HG02870 (cell line): Measurements from ENCODE around the gene EIF2S3.
A peak's percentile ranks its signal among the peaks of the same experiment; 100 is the strongest.
"Not testable (repeated sequence)": the region's sequence is repeated elsewhere in the genome, so short reads cannot be mapped to it uniquely, and the experiment has no call there.

ENCODE experiments used
- ATAC-seq: cut with Tn5 transposase; IDR thresholded peaks from one replicate; pipeline ENCODE4 v1.9.1; 2021; ENCODE audit warnings: mild to moderate bottlenecking, moderate library complexity; ENCODE audit not compliant: unreplicated experiment

The EIF2S3 gene

DNA sequence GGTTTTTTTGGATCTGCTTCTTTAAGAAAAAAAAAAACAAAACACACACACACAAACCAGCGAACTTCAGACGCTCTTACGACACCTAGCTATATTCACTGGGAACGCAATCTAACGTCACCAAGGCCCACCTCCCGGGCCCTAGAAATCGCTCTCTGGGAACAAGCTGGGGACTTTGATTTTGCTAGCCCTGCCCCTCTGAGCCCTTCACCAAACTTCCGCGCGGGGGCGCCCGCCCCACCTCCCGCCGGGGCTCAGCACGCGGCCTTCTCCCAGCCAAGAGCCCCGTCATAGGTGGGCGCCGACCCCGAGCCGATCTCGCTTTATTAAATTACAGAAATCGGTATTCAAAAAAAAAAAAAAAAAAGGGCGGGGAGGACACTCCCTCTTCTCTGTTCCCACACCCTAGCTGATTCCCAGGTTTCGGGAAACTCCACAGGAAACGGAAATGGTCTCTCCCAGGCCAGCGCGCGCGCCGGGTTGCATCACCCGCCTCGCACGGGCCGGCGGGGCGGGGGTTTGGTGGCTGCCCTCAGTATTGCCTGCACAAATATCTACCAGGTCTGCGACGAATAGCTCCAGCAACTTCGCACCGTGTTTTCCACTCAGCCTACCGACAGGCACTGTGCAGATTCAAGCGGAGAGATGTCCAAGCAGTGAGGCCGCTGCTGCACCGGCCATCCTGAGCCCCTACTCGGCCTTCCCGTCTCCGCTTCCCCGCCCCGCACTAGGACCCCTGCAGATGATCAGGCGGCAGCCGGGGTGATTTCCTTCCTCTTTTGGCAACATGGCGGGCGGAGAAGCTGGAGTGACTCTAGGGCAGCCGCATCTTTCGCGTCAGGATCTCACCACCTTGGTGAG lies at the start of gene EIF2S3:
Gene EIF2S3, plus strand, starts transcription at position 775 of the 861 bp plus-strand sequence. Its CDS starts 13 bp downstream, at position 788.
- ATAC-seq = peak; percentile 89

DNA sequence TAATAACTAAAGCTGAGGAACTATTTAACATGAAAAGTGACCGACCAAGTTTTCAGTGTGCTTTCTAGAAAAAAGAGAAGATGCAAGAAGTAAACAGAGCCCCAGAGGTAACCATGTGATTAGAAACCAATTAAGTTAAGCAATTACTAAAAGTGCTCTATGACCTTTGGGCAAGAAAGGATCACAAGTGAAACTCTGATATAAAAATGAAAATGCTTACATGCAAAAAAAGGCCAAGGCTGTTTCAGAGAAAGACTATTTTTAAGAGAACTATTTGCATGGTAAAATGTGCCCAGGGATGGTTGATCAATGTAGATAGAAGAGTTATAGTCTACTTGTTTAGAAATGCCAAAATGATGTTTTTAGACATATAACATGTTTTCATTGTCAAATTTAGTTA lies 49.7 kb upstream of the EIF2S3 start:
- ATAC-seq = no peak

DNA sequence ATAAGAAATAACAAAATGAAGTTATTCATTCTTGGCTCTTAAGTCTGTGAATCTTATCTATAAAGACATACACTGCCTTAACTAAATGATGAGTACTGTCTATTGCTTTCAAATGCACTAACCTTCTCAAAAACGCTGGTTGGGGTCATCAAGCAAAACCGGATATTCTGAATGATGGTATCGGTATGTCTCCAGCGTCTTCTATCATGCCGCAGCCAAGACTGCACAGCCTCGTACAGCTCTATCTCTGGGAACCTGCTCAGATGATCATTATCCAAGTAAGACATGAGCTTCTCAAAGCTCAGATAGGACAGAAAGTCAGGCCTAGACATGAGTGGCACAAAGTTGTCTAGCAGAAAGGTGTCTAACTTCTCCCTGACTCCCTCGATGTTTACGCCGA lies 48.9 kb upstream of the EIF2S3 start:
- ATAC-seq = no peak

DNA sequence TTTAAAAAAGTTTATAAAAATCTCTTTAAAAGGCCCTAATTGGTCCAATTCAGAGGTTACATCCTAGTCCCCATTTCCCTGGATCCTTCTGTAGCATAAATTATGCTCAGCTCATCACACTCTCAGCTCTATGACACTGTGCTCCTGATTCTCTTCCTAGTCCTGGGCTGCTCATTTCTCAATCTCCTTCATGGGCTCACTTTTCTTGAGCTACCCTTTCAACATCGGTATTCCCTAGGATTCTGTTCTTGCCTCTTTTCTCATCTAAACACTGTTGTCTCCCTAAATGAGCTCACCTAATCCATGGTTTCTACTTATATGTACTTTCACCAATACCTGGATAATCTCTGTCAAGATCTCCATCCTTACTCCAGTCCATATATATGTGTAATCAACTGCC lies 42.5 kb upstream of the EIF2S3 start:
- ATAC-seq = no peak

DNA sequence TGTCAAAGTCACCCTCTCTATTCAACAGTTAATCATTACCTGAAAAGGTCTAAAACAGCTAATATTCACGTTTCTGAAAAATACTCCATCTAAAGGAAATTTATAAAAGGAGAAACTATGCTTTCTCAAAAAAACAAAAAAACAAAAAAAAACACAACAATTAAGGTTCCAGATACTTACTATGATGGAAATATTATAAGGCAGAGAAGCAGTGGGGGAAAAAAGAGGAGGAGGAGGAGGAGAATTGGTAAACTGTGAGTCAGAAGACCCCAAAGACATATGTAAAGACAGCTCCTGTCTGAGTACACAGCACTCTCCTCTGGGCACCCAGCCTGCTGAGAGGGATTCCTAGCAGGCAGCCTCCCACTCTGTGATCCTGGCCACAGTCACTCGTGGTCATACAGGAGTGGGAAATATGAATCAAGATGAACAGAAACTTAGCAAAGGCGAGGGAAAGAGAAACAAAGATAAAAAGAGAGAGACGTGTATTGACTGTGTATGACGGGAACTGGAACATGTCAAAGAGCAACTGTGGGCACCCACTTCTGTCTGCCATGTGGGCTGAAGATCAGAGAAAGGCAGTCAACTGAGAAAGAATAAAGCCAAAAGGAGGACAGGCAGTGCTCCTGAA lies 40.3 kb upstream of the EIF2S3 start:
- ATAC-seq = peak; percentile 71

DNA sequence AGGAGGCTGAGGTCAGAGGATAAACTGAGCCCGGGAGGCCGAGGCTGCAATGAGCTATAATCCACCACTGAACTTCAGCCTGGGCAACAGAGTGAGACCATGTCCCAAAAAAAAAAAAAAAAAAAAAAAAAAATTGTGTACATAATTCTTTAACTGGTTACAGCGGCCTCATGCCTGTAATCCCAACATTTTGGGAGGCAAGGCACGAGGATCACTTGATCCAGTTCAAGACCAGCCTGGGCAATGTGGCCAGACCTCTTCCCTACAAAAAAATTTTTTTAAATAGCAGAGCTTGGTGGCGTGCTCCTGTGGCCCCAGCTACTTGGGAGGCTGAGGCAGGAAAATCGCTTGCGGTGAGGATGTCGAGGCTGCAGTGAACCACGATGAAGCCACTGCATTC lies 37.1 kb upstream of the EIF2S3 start:
- no peak for ATAC-seq

DNA sequence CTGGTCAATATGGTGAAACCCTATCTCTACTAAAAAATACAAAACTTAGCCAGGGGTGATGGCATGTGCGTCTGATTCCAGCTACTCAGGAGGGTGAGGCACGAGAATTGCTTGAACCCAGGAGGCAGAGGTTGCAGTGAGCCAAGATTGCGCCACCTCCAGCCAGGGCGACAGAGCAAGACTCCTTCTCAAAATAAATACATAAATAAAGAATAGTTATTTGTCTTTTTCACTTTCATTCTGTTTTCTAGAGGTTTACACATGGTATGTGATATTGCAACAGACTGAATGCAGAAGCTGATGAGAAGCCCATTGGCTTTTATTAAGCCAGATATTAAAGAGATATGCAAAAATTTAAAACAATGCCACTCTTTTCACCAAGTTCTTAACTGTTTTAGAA lies 35.9 kb upstream of the EIF2S3 start:
- no peak for ATAC-seq

DNA sequence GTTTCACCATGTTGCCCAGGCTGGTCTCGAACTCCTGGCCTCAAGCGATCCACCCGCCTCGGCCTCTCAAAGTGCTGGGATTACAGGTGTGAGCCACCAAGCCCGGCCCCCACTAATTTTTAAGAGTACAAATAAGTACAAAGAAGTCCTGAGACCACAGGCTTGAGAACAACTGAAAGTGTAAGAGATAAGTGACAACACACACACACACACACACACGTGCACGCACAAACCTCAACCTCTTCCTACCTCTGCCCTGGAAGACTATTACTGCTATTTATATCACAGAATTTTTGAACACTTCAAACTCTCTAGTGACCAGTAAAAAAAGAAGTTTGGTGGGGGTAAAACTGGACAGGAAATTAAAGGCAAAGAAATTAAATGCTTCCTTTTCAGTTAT lies 35.3 kb upstream of the EIF2S3 start:
- ATAC-seq = no peak

DNA sequence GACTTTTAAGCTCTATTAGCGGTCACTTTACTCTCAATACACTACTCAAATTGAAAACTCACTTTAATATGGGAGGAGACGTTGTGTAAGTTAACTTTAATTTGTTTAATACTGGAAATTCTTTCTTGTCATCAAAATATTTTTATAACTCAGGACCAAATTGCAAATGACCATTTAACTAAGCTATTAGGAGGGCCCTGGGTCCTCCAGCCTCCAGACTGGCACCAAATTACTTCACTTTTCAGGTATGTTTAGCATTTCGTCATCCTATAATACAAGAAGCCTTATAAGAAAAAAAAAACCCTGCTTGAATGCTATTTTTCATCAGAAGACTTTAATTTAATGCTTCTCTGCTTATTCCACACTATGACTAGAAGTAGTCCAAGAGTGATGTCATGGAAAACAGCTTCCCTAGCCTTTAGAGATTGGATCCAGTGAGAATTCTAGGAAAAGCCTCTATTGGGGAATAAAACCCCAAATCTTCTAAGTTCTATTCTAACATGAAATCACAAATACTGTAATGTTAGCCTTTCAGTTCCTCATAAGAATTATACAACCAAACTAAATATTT lies 34.4 kb upstream of the EIF2S3 start:
- ATAC-seq = no peak

DNA sequence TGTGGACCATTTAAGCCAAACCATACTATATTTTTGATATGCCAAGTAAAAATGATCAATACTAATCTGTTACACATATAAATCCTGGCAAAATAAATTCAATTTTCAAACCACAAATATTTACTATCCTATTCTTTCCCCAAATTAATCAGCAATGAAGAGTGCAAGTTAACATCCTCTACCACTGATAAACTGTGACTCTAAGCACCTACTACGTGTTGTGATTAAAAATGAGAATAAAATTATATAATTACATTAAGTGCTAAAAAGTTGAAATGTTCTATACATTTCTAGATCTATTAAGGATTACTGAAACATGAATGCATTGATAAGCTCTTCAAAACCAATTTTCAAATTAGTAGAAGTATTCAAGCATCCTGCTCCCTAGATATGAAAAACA lies 31.2 kb upstream of the EIF2S3 start:
- no peak for ATAC-seq

DNA sequence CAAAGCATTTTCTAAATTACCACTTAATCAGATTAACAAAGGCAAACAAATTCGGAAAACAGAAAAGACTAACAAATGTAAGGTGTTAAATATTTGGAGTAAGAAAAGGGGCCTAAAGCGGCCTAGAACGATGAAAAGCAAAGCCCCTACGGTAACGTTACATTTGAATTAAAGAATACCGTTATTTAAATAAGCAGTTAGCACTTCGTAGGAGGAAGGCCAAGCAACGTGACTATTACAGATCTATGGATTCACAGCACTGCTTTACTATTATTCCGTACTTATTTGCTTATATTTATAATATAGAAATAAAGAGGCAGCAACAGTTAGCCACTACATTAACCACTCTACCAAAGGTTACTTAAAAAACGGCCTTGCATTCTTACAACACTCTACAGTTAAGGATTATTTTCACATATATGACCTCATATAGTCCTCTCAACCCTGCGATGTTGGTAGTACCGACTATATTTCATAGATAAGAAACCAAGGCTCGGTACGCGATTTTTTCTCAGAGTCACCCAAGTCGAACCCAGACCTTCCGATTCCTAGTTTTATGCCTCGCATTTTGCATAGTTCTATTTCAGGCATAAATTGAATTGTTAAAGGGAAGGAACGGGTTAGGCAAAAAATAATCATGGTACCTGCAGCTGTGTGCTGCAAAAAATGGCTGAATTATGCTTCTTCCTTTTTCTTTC lies 30.6 kb upstream of the EIF2S3 start:
- ATAC-seq = no peak

DNA sequence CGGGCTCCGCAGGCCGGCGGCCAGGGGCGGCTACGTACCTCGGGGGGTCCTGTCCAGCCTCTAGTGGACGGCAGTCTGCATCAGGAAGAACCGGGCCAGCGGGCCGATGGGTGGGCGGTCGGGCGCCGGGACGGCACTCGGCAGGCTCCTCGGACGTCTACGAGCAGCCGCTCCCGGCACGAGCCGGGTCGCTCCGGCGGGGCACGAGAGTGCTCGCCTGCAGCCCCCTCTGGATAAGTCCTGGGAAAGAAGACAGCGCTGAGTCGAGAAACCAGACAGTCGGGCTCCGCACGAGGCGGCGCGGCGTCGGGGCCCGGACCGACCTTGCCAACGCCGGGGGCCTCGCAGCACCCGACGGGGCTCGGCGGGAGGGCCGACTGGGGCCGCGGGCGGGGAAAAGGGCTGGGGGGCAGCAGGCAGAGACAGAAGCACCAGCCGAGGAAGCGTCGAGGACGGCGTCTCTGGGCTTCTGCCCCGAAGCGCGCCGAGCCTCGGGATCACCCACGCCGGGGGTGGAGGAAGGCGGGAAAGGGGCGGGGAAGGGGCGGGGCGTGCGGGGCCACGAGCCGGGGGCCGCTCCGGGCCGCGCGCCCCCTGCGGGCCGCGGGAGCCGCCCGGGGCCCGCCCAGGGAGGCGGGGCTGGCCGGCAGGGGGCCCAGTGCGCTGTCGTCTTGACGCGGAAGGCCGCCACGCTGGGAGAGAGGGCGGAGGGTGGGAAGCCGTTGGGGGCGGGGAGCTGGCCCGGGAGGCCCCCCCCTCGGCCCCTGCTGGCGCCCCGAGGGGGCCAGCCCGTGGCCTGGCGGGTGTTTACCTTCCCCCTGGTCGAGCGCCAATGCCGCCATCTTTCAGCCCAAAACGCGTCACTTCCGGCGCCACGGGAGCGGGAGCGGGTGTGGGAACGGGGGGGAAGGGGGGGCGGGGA lies 29.7 kb upstream of the EIF2S3 start:
- ATAC-seq = peak; percentile 78

DNA sequence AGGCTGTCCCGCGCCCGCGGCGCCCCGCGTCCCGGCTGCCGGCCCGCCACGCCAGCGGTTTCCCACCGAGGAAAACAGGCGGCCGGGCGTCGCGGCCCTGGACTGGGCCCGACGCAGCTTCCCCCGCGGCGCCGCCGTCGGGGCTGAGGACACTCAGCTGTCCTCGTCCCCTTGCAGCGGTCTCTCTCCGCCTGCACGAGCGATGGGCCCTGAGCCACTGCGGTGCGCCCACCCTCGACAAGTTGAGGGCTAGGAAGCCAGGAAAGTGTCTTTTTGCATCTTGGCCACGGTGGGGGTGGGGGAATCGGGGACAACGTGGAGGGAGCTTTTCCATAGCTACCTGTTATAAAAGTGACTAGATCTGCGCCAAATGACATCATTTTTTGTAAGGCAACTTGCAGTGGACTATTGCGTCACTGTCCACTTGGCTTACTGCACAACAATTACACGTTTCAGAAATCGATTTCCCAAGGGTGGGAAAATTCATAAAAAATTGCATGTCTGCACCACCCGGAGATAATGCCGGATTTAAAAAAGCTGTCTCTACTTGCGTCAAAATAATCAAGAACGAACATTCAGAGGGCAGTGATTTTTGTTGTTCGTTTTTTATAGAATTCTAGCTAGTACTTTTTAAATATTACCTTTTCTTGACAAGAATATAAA lies 28.9 kb upstream of the EIF2S3 start:
- ATAC-seq = peak; percentile 17

DNA sequence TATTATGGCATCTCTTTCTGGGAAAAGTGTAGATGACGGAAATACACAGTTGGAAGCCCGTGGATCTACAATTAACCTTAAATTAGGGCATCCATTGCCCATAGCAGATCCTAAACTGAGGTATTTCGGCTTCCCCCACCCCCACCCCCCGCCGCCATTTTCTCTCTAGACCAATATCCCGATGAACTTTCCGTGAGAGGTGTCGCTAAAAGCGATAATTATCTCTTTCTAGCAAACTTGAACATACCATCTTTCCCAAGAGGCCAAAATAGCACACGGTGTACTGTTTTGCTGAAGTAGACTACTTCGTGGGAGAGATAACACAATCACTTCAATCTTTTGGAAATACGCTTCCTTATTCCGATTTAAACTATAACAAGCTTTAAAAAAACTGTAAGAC lies 28.3 kb upstream of the EIF2S3 start:
- no peak for ATAC-seq

DNA sequence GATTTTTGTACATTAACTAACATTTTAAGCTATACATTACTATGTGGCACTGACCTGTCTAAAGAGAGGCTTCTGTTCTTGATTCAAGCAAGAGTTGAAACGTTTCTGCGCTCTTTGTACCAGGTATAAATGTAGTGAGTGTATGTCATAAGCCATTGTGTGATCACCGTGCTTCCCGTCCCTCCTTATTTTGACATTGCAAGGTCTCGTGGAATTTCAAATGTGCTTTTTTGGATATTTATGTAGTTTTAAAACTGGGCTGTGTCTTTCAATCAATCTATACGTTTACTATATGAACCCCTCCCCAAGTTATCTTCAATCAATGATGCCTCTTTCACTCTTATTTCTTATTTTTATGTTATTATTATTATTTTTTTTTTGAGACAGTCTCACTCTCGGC lies 27.7 kb upstream of the EIF2S3 start, which contains the start of gene KLHL15:
Gene KLHL15, minus strand, starts transcription at position 101 of the 400 bp plus-strand sequence. CDS start 20,493 bp downstream, outside the sequence.
- ATAC-seq = no peak

DNA sequence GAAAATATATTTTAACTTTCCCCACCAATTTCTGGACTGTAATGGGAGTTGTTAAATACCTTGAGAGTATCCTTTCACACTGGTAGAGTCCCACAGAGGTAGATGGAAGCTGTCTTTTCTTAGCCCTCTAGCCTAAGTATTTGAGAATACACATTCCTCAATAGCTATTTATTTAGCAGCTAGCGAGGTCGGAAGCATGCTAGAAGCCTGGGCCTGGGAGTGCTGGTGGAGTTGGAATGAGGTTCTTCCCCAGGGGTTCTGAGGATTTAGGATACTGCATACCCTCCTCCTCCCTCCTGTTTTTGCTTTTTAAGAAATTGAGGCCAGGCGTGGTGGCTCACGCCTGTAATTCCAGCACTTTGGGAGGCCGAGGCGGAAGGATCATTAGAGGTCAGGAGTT lies 26.8 kb upstream of the EIF2S3 start:
- ATAC-seq = no peak

DNA sequence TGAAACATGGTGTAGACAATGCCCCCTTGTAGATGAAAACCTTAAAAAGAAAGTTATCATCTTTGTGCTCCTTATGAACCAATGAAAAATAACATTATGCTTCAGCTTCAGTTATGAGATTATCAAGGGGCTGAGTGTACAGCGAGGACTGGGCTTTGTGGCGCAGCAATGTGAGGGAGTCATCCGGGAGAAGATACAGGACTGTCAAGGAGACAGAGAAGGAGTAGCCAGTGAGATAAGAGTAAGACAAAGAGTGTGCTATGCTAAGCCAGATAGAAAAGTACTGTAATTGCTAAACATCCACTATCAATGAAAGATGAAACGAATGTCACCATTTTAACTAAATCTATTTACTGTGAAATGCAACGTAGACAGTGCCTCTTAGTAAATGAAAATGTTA lies 24.2 kb upstream of the EIF2S3 start:
- ATAC-seq = no peak

DNA sequence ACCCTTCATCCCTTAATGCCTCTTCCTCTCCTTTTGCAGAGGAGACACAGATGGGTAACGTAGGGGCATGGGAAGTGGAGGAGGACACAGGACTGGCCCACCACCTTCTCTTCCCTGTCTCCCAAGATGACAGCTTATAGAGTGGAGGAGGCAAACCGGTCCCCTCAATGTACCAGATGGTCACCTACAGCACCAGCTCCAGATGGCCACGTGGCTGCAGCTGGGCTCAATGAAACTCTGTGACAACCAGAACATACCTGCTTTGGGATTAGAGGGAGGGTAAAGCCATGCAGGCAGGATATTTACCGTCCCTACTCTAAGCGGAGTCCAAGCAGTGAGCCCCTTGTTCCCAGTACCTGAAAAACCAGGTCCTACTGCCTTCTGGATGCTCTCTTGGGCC lies 20.3 kb upstream of the EIF2S3 start:
- ATAC-seq = no peak

DNA sequence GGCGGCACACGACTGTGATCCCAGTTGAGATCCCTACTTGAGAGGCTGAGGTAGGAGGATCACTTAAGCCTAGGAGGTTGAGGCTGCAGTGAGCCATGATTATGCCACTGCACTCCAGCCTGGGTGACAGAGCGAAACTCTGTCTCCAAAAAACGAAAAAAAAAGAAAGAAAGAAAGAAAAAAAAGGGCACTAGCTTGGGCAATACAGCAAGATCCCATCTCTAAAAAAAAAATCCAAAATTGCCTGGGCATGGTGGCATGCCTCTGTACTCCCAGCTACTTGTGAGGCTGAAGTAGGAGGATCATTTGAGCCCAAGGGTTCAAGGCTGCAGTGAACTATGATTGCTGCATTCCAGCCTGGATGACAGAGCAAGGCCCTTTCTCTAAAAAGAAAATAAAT lies 17.0 kb upstream of the EIF2S3 start:
- no peak for ATAC-seq

DNA sequence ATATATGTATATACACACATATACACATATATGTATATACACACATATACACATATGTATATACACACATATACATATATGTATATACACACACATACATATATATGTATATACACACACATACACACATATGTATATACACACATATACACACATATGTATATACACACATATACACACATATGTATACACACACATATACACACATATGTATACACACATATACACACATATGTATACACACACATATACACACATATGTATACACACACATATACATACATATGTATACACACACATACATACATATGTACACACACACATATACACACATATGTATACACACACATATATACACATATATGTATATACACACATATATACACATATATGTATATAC lies 8.7 kb upstream of the EIF2S3 start:
- ATAC-seq = not testable (repeated sequence)
